Neural cell (in vitro differentiated cells): Measurements from ENCODE around the gene CDCA8.

Experiments used
- EP300 ChIP-seq: fragments of 450-650 bp; conservative IDR thresholded peaks from 2 replicates; pipeline ENCODE4 v1.6.1; 2014; ENCODE audit warnings: antibody characterized with exemption, mild to moderate bottlenecking, moderate library complexity; ENCODE audit not compliant: poor library complexity, severe bottlenecking
- EZH2 ChIP-seq: fragments of 200-600, 300-800 bp; shearing (Covaris generic), sonication (generic); IDR thresholded peaks from 2 replicates; pipeline ENCODE4 v1.6.1; 2014; ENCODE audit warnings: antibody characterized with exemption, low read length, borderline replicate concordance, mild to moderate bottlenecking; ENCODE audit not compliant: insufficient read depth, poor library complexity, severe bottlenecking
- MXI1 ChIP-seq: fragments of 450-650 bp; conservative IDR thresholded peaks from 2 replicates; pipeline ENCODE4 v1.6.1; 2014; ENCODE audit warnings: antibody characterized with exemption, mild to moderate bottlenecking; ENCODE audit not compliant: poor library complexity, severe bottlenecking
- POLR2AphosphoS5 ChIP-seq: IDR thresholded peaks from 2 replicates; pipeline ENCODE4 v1.6.1; 2012
- RAD21 ChIP-seq: fragments of 450-650 bp; conservative IDR thresholded peaks from 2 replicates; pipeline ENCODE4 v1.6.1; 2014; ENCODE audit warnings: antibody characterized with exemption, mild to moderate bottlenecking, moderate library complexity
- SMC3 ChIP-seq: fragments of 450-650 bp; conservative IDR thresholded peaks from 2 replicates; pipeline ENCODE4 v1.6.1; 2014; ENCODE audit warnings: antibody characterized with exemption, mild to moderate bottlenecking, moderate library complexity; ENCODE audit not compliant: poor library complexity
- TAF1 ChIP-seq: IDR thresholded peaks from 2 replicates; pipeline ENCODE4 v1.6.1; 2012; ENCODE audit warnings: low read depth
- TF ChIP-seq, protein P1 (sequence below): fragments of 450-650 bp; IDR thresholded peaks from 2 replicates; pipeline ENCODE4 v1.5.1; 2014; ENCODE audit warnings: antibody characterized with exemption, mild to moderate bottlenecking, moderate library complexity; ENCODE audit not compliant: poor library complexity, severe bottlenecking
- TF ChIP-seq, protein P2 (sequence below): IDR thresholded peaks from 2 replicates; pipeline ENCODE4 v1.6.1; 2012; ENCODE audit warnings: borderline replicate concordance

DNA sequence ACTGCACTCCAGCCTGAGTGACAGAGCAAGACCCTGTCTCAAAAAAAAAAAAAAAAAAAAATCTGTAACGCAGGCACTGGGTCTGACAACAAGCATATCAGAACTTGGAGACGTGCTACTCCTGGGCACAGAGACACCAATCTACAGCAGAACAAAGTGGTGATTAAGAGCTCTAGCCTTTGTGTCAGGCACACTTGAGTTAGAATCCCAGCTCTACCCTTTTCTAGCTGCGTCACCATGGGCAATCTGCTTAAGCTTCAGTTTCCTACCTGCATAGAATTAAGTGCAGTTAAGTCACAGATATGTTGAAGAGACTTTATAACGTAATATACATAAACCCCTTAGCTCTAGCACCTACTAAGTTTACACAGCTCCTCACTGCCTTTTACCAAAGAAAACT, 3.4 kb upstream of the CDCA8 start:
- TF ChIP-seq, protein P1, sequence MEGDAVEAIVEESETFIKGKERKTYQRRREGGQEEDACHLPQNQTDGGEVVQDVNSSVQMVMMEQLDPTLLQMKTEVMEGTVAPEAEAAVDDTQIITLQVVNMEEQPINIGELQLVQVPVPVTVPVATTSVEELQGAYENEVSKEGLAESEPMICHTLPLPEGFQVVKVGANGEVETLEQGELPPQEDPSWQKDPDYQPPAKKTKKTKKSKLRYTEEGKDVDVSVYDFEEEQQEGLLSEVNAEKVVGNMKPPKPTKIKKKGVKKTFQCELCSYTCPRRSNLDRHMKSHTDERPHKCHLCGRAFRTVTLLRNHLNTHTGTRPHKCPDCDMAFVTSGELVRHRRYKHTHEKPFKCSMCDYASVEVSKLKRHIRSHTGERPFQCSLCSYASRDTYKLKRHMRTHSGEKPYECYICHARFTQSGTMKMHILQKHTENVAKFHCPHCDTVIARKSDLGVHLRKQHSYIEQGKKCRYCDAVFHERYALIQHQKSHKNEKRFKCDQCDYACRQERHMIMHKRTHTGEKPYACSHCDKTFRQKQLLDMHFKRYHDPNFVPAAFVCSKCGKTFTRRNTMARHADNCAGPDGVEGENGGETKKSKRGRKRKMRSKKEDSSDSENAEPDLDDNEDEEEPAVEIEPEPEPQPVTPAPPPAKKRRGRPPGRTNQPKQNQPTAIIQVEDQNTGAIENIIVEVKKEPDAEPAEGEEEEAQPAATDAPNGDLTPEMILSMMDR: no peak
- no peak for TF ChIP-seq RAD21
- no peak for TF ChIP-seq MXI1
- TF ChIP-seq, protein P2, sequence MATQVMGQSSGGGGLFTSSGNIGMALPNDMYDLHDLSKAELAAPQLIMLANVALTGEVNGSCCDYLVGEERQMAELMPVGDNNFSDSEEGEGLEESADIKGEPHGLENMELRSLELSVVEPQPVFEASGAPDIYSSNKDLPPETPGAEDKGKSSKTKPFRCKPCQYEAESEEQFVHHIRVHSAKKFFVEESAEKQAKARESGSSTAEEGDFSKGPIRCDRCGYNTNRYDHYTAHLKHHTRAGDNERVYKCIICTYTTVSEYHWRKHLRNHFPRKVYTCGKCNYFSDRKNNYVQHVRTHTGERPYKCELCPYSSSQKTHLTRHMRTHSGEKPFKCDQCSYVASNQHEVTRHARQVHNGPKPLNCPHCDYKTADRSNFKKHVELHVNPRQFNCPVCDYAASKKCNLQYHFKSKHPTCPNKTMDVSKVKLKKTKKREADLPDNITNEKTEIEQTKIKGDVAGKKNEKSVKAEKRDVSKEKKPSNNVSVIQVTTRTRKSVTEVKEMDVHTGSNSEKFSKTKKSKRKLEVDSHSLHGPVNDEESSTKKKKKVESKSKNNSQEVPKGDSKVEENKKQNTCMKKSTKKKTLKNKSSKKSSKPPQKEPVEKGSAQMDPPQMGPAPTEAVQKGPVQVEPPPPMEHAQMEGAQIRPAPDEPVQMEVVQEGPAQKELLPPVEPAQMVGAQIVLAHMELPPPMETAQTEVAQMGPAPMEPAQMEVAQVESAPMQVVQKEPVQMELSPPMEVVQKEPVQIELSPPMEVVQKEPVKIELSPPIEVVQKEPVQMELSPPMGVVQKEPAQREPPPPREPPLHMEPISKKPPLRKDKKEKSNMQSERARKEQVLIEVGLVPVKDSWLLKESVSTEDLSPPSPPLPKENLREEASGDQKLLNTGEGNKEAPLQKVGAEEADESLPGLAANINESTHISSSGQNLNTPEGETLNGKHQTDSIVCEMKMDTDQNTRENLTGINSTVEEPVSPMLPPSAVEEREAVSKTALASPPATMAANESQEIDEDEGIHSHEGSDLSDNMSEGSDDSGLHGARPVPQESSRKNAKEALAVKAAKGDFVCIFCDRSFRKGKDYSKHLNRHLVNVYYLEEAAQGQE: no peak
- no peak for TF ChIP-seq POLR2AphosphoS5
- TF ChIP-seq EZH2: no peak
- TF ChIP-seq EP300: no peak
- no peak for TF ChIP-seq TAF1
- no peak for TF ChIP-seq SMC3
